Testis (tissue), 2 donors: ENCODE measurements around the gene RNF213.

Experiments used
- CTCF ChIP-seq, 3 experiments: fragments of 450-650 bp in 2 of 3; fragments of 200-600 bp in 1 of 3; sonication (generic) in 1 of 3; IDR thresholded peaks; one replicate each; pipeline ENCODE4 v1.5.1; 2016 to 2019; ENCODE audit warnings: antibody characterized with exemption in 3 of 3, mild to moderate bottlenecking in 2 of 3, moderate library complexity in 1 of 3
- POLR2A ChIP-seq: fragments of 450-650 bp; IDR thresholded peaks from one replicate; pipeline ENCODE4 v1.6.1; 2017; ENCODE audit warnings: antibody characterized with exemption, mild to moderate bottlenecking, moderate library complexity

GRCh38 chr17:80364091-80364691 lies 103.5 kb downstream of the RNF213 start:
- TF ChIP-seq CTCF (IDR thresholded peaks at IDR 0.05) (peak in 2 of 3 experiments; percentile 23 to 47), POLR2A (no peak)
